ENCODE results near the gene KCND3.

DNA sequence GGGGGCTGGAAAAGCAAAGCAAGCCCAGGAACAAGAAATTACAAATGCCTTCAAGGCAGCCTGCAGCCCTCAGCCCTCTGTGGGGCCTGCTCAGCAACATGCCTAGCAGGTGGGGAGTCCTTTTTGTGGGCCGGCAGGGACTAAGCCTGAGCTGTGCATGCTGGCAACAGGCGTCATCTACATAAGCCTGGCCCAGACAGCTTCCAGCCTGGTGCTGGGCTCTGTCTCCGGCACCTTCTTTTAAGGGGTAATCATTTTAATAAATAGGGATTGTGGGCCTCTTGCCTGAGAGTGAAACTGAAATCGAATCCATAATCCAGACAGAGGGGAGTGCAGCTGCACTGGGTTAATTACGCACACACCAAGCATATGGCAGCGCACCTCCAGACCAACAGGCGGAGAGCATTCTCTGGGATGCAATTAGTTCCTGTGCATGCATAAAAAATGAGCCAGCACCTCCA is 137.2 kb downstream of the KCND3 start:
- TF ChIP-seq POLR2AphosphoS5 (IDR thresholded peaks at IDR 0.05; ENCODE audit: low read depth, low read length) (no peak), POLR2A (IDR thresholded peaks at IDR 0.05; ENCODE audit: low read depth, low read length) (no peak), TAF1 (IDR thresholded peaks at IDR 0.05; ENCODE audit: borderline replicate concordance, low read depth, low read length) (no peak)

All from GM12892 (cell line).